ENCODE measurements around the gene GSN.

DNA sequence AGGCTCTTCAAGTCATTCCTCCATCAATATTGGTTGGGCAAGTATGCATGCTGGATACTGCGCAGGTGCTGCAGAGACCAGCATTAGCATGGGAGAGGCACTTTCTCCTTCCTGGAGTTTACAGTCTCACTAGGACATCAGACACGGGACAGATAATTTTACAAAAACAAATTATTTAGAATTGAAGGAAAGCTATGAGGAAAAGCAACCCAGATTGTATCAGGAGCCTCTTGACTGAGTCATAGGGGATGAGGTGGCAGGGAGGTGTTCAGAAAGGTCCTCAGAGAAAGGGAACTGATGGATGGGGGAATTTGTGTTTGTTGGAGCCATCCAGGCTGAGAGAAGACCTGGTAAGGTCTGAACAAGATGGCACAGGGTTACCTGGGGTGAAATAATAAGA, 41.8 kb upstream of the GSN start:
- TF ChIP-seq, protein P1, sequence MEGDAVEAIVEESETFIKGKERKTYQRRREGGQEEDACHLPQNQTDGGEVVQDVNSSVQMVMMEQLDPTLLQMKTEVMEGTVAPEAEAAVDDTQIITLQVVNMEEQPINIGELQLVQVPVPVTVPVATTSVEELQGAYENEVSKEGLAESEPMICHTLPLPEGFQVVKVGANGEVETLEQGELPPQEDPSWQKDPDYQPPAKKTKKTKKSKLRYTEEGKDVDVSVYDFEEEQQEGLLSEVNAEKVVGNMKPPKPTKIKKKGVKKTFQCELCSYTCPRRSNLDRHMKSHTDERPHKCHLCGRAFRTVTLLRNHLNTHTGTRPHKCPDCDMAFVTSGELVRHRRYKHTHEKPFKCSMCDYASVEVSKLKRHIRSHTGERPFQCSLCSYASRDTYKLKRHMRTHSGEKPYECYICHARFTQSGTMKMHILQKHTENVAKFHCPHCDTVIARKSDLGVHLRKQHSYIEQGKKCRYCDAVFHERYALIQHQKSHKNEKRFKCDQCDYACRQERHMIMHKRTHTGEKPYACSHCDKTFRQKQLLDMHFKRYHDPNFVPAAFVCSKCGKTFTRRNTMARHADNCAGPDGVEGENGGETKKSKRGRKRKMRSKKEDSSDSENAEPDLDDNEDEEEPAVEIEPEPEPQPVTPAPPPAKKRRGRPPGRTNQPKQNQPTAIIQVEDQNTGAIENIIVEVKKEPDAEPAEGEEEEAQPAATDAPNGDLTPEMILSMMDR (IDR thresholded peaks at IDR 0.05), result no peak
- TF ChIP-seq EZH2 (IDR thresholded peaks at IDR 0.05; ENCODE audit: borderline replicate concordance, insufficient read depth, low read depth, low read length, poor library complexity, severe bottlenecking), result no peak
